BJ (cell line): ENCODE data around the gene MAGEA9B. TPM values are rescaled to one million over a fixed set of nuclear protein-coding genes. Genes with fewer than 3 reads are reported as not detected.
"Not testable (repeated sequence)": the region's sequence is repeated elsewhere in the genome, so short reads cannot be mapped to it uniquely, and the experiment has no call there.

Source experiments
- CTCF ChIA-PET: fragments of 350-600 bp; formaldehyde crosslinking; extraction: SDS; loops from one replicate; lab custom pipeline; 2021; ENCODE audit warnings: antibody characterized with exemption, inconsistent platforms; lab: Yijun Ruan, JAX
- POLR2A ChIA-PET: fragments of 300-600 bp; sonication (Branson Sonifier 250); formaldehyde crosslinking; extraction: SDS; loops from one replicate; lab custom pipeline; 2021; ENCODE audit warnings: antibody characterized with exemption; lab: Charles Lee
- DNase-seq: peaks from one replicate; pipeline ENCODE4 v3.0.0-alpha.2; 2011; ENCODE audit warnings: low read depth
- H3K27me3 ChIP-seq: 2 replicates; pipeline ENCODE4 v1.6.0; 2011; ENCODE audit warnings: low read length; ENCODE audit not compliant: control insufficient read depth, insufficient read depth
- H3K36me3 ChIP-seq: 2 replicates; pipeline ENCODE4 v1.5.1; 2011; ENCODE audit warnings: low read length; ENCODE audit not compliant: control insufficient read depth, insufficient read depth
- H3K4me3 ChIP-seq: 2 replicates; pipeline ENCODE4 v1.5.1; 2011; ENCODE audit warnings: low read depth, mild to moderate bottlenecking, control low read depth, low read length
- CTCF ChIP-seq: IDR thresholded peaks from 2 replicates; pipeline ENCODE4 v1.5.1; 2011; ENCODE audit warnings: low read depth, mild to moderate bottlenecking, control low read depth, inconsistent platforms, low read length, moderate library complexity; ENCODE audit not compliant: insufficient read depth
- polyA plus RNA-seq: library from polyadenylated mRNA; depleted of rRNA; stranded (reverse); fragments of >200 nt; gene quantifications from 2 replicates; pipeline ENCODE4 v1.2.3, GENCODE V29; 2011

The MAGEA9B gene
- polyA plus RNA-seq, 1 experiment, result not detected

GRCh38 chrX:149610511-149610910 is 23.3 kb upstream of the MAGEA9B start:
- CTCF ChIA-PET, result no interaction called here
- no peak for TF ChIP-seq CTCF
- Histone ChIP-seq H3K4me3 (no peak overlapping the region), H3K36me3 (no peaks in the 10 kb centered on the region; the same call in 1 of the 2 replicates), H3K27me3 (no peaks in the 10 kb centered on the region)
- POLR2A ChIA-PET, result no interaction called here
- DNase-seq, result no peak

- Histone ChIP-seq H3K36me3 (no peaks in the 10 kb centered on the region; the same call in 1 of the 2 replicates), H3K27me3 (no peaks in the 10 kb centered on the region), H3K4me3 (no peak overlapping the region)
- CTCF ChIA-PET, result no interaction called here
- POLR2A ChIA-PET, result no interaction called here
- no peak for TF ChIP-seq CTCF
- no peak for DNase-seq
These were observed 20.4 kb upstream of the MAGEA9B start for GRCh38 chrX:149607699-149608098.

- DNase-seq, H3K4me3 ChIP-seq, H3K36me3 ChIP-seq, H3K27me3 ChIP-seq, CTCF ChIA-PET, POLR2A ChIA-PET: not testable (repeated sequence)
These were observed 18.1 kb upstream of the MAGEA9B start for GRCh38 chrX:149605248-149605885.

DNA sequence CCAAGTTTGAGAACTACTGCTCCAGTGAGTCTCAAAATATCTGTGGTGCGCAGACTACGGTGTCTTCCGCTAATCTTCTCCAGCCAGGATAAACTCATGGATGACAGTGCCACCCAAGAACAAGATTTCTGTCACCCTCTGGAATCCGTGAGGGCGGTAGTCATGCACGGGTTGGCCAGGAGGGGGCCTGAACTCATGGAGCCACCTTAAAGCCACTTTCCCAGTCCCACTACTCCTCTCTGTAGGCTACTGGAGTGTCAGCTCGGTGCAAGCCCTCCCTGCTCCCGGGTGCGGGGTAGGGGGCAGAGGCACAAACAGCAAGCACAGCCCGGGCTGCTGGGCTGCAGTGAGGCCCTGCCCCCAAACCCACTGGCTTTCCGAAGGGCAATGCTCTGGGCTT is 11.3 kb upstream of the MAGEA9B start:
- H3K27me3 ChIP-seq, CTCF ChIA-PET, H3K36me3 ChIP-seq, H3K4me3 ChIP-seq, POLR2A ChIA-PET, DNase-seq: not testable (repeated sequence)

GRCh38 chrX:149595943-149596342 is 8.7 kb upstream of the MAGEA9B start:
- H3K4me3 ChIP-seq, CTCF ChIA-PET, H3K27me3 ChIP-seq, DNase-seq, POLR2A ChIA-PET, H3K36me3 ChIP-seq: not testable (repeated sequence)

GRCh38 chrX:149595214-149595613 is 8.0 kb upstream of the MAGEA9B start, which contains the start of gene HSFX2:
Gene HSFX2, minus strand, starts transcription at chrX:149595314. Its CDS starts 614 bp downstream, at chrX:149594700.
- CTCF ChIA-PET, DNase-seq, H3K36me3 ChIP-seq, POLR2A ChIA-PET, H3K4me3 ChIP-seq, H3K27me3 ChIP-seq: not testable (repeated sequence)

DNA sequence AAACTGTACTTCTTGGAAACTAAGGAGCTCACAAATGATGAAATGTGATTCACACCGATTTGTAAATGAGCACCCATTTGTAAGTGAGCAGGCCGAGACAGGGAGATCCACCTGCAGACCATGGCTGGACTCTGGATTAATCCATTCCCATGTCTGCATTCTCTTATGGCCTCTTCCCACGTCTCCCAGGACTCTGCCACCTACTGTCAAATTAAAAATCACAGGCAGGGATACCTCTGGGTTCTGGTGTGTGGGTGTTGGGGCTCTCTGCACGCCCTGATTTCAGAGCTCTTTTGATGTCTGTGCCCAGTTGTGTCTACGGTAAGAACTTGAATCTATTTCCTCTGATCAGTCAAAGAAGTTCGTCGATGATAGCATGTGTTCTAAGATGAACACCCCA is 3.7 kb upstream of the MAGEA9B start:
- H3K27me3 ChIP-seq, CTCF ChIA-PET, H3K4me3 ChIP-seq, DNase-seq, H3K36me3 ChIP-seq, POLR2A ChIA-PET: not testable (repeated sequence)

GRCh38 chrX:149585631-149586030 is 1.6 kb downstream of the MAGEA9B start:
- CTCF ChIA-PET, H3K36me3 ChIP-seq, H3K4me3 ChIP-seq, POLR2A ChIA-PET, H3K27me3 ChIP-seq, DNase-seq: not testable (repeated sequence)

- H3K36me3 ChIP-seq, H3K27me3 ChIP-seq, H3K4me3 ChIP-seq, CTCF ChIA-PET, DNase-seq, POLR2A ChIA-PET: not testable (repeated sequence)
These were observed 13.8 kb downstream of the MAGEA9B start for GRCh38 chrX:149573456-149573855.
